ENCODE measurements around the gene ATP6V0B. TPM values are rescaled to one million over a fixed set of nuclear protein-coding genes. Genes with fewer than 3 reads are reported as not detected.

Gene ATP6V0B
- total RNA-seq, 1 experiment from 2014 or later: 213 TPM

- peak; percentile 98 for DNase-seq (ENCODE audit: low spot score)
Observed at GRCh38 chr1:43969746-43970466, 4.9 kb upstream of the ATP6V0B start, which contains the start of gene DPH2. Gene DPH2 (plus strand): TSS chr1:43970010. CDS start chr1:43970176, 166 bp downstream.

GRCh38 chr1:43970502-43970901 lies 4.3 kb upstream of the ATP6V0B start:
- DNase-seq (ENCODE audit: low spot score): no peak

GRCh38 chr1:43970911-43971310 lies 3.8 kb upstream of the ATP6V0B start:
- no peak for DNase-seq (ENCODE audit: low spot score)

- no peak for DNase-seq (ENCODE audit: low spot score)
Observed at GRCh38 chr1:43971336-43971980, 3.3 kb upstream of the ATP6V0B start.

GRCh38 chr1:43973981-43974442 lies 748 bp upstream of the ATP6V0B start:
- DNase-seq (ENCODE audit: low spot score): no peak

GRCh38 chr1:43975249-43975961 lies 645 bp downstream of the ATP6V0B start:
- DNase-seq (ENCODE audit: low spot score): no peak

- DNase-seq (ENCODE audit: low spot score): no peak
Observed at GRCh38 chr1:43976045-43976444, 1.3 kb downstream of the ATP6V0B start.

GRCh38 chr1:43976890-43977289 lies 2.1 kb downstream of the ATP6V0B start:
- DNase-seq (ENCODE audit: low spot score): no peak

GRCh38 chr1:43977376-43978263 lies 2.9 kb downstream of the ATP6V0B start:
- DNase-seq (ENCODE audit: low spot score): no peak

- DNase-seq (ENCODE audit: low spot score): no peak
Observed at GRCh38 chr1:43978264-43978550, 3.4 kb downstream of the ATP6V0B start.

GRCh38 chr1:43978551-43979260 lies 3.9 kb downstream of the ATP6V0B start, which contains the start of gene B4GALT2:
Gene B4GALT2 (plus strand): TSS chr1:43979210. CDS start chr1:43981161, 1,951 bp downstream.
- DNase-seq (ENCODE audit: low spot score): peak; percentile 25

GRCh38 chr1:43979261-43979527 lies 4.4 kb downstream of the ATP6V0B start:
- DNase-seq (ENCODE audit: low spot score): no peak

GRCh38 chr1:43979528-43980254 lies 4.9 kb downstream of the ATP6V0B start:
- peak; percentile 61 for DNase-seq (ENCODE audit: low spot score)

- no peak for DNase-seq (ENCODE audit: low spot score)
Observed at GRCh38 chr1:43980255-43981134, 5.7 kb downstream of the ATP6V0B start.

- no peak for DNase-seq (ENCODE audit: low spot score)
Observed at GRCh38 chr1:43981135-43981491, 6.4 kb downstream of the ATP6V0B start.

- DNase-seq (ENCODE audit: low spot score): no peak
Observed at GRCh38 chr1:43981636-43982035, 6.9 kb downstream of the ATP6V0B start.

GRCh38 chr1:43982241-43982640 lies 7.5 kb downstream of the ATP6V0B start:
- DNase-seq (ENCODE audit: low spot score): no peak

GRCh38 chr1:43982808-43983207 lies 8.0 kb downstream of the ATP6V0B start:
- no peak for DNase-seq (ENCODE audit: low spot score)

- DNase-seq (ENCODE audit: low spot score): no peak
Observed at GRCh38 chr1:43983253-43983899, 8.6 kb downstream of the ATP6V0B start.
